HCT116 (cell line): ENCODE data around the gene COQ10B. TPM values are rescaled to one million over a fixed set of nuclear protein-coding genes. Genes with fewer than 3 reads are reported as not detected.

Experiments used
- ATAC-seq: fragments of 200-7000 bp; cut with Tn5 transposase; 2 replicates; pipeline ENCODE4 v1.9.1; 2020; ENCODE audit warnings: mild to moderate bottlenecking, moderate library complexity
- BruUV-seq: library from RNA; stranded (reverse); fragments of 400-500 nt; replicated peaks from 2 replicates; lab custom pipeline; 2021; lab: Mats Ljungman, UMichigan
- CTCF ChIA-PET: fragments of 300-600 bp; sonication (Branson Sonifier 250); formaldehyde crosslinking; loops from one replicate; lab custom pipeline; 2021; ENCODE audit warnings: antibody characterized with exemption; lab: Charles Lee
- POLR2A ChIA-PET: fragments of 300-600, 350-600 bp; sonication (Branson Sonifier 250); formaldehyde crosslinking; loops from one replicate; lab custom pipeline; 2021; ENCODE audit warnings: antibody characterized with exemption; lab: Charles Lee
- RAD21 ChIA-PET, 2 experiments: fragments of 300-600 bp; sonication (Branson Sonifier 250); formaldehyde crosslinking; loops; one replicate each; lab custom pipeline; 2023; ENCODE audit warnings: low total read pairs in 2 of 2; ENCODE audit not compliant: uncharacterized antibody in 2 of 2, unreplicated experiment in 2 of 2, low non-redundant PET in 1 of 2; lab: Charles Lee
- DNase-seq: peaks from one replicate; pipeline ENCODE4 v3.0.0-alpha.2; 2010; ENCODE audit warnings: low read depth, low spot score
- H2AFZ ChIP-seq: fragments of 200-600 bp; shearing (Covaris generic), sonication (generic); 2 replicates; pipeline ENCODE4 v1.6.1; 2017; ENCODE audit warnings: low read depth, mixed run types, mixed read lengths, antibody characterized with exemption, low read length; ENCODE audit not compliant: poor library complexity, severe bottlenecking
- H3K27ac ChIP-seq: 2 replicates; pipeline ENCODE4 v1.5.1; 2012; ENCODE audit warnings: low read depth, low read length
- H3K27me3 ChIP-seq: fragments of 200-600 bp; sonication (generic); 2 replicates; pipeline ENCODE4 v1.6.1; 2016; ENCODE audit warnings: mixed run types, low read length, mixed read lengths; ENCODE audit not compliant: insufficient read depth
- H3K36me3 ChIP-seq, 2 experiments: fragments of 200-500 bp in 1 of 2; fragments of 200-600 bp in 1 of 2; sonication (Bioruptor generic) in 1 of 2; sonication (generic) in 1 of 2; 2 replicates each; pipeline versions ENCODE4 v1.5.1 to v1.6.1; 2014 to 2016; ENCODE audit warnings: low read length in 2 of 2, inconsistent platforms in 1 of 2, mixed read lengths in 1 of 2, mixed run types in 1 of 2; ENCODE audit not compliant: insufficient read depth in 2 of 2, control insufficient read depth in 1 of 2
- H3K4me1 ChIP-seq, 2 experiments: fragments of 200-600 bp in 1 of 2; sonication (generic) in 1 of 2; 2 replicates each; pipeline versions ENCODE4 v1.5.1 to v1.6.1; 2012 to 2017; ENCODE audit warnings: low read length in 2 of 2, inconsistent platforms in 1 of 2, mild to moderate bottlenecking in 1 of 2, mixed read lengths in 1 of 2, mixed run types in 1 of 2, moderate library complexity in 1 of 2; ENCODE audit not compliant: insufficient read depth in 2 of 2, control insufficient read depth in 1 of 2
- H3K4me2 ChIP-seq: fragments of 200-600 bp; sonication (generic); 2 replicates; pipeline ENCODE4 v1.6.1; 2017; ENCODE audit warnings: mixed run types, low read length, mixed read lengths
- H3K4me3 ChIP-seq, 2 experiments: fragments of 200-600 bp in 1 of 2; sonication (generic) in 1 of 2; replicated peaks in 1 of 2; 2 replicates each; pipeline ENCODE4 v1.5.1; 2011 to 2016; ENCODE audit warnings: low read length in 2 of 2, control low read depth in 1 of 2, low read depth in 1 of 2, mild to moderate bottlenecking in 1 of 2, mixed read lengths in 1 of 2, mixed run types in 1 of 2
- H3K79me2 ChIP-seq: fragments of 200-600 bp; sonication (generic); 2 replicates; pipeline ENCODE4 v1.6.1; 2017; ENCODE audit warnings: mild to moderate bottlenecking, mixed run types, low read length, moderate library complexity, mixed read lengths; ENCODE audit not compliant: insufficient read depth
- H3K9ac ChIP-seq: fragments of 200-600 bp; sonication (generic); 2 replicates; pipeline ENCODE4 v1.6.1; 2016; ENCODE audit warnings: low read length, mixed read lengths
- H3K9me2 ChIP-seq: fragments of 200-600 bp; sonication (generic), shearing (Covaris generic); 2 replicates; pipeline ENCODE4 v1.6.1; 2017; ENCODE audit warnings: mixed run types, mild to moderate bottlenecking, moderate library complexity; ENCODE audit not compliant: insufficient read depth
- H3K9me3 ChIP-seq, 2 experiments: fragments of 200-500 bp in 1 of 2; fragments of 200-600 bp in 1 of 2; sonication (Bioruptor generic) in 1 of 2; sonication (generic) in 1 of 2; 2 replicates each; pipeline ENCODE4 v1.6.1; 2014 to 2017; ENCODE audit warnings: low read length in 2 of 2, mixed read lengths in 2 of 2, inconsistent platforms in 1 of 2, low read depth in 1 of 2, mild to moderate bottlenecking in 1 of 2, mixed run types in 1 of 2, moderate library complexity in 1 of 2; ENCODE audit not compliant: control insufficient read depth in 1 of 2, insufficient read depth in 1 of 2
- H4K20me1 ChIP-seq: fragments of 200-600 bp; sonication (generic), shearing (Covaris generic); 2 replicates; pipeline ENCODE4 v1.6.1; 2017; ENCODE audit warnings: mixed run types, mild to moderate bottlenecking, moderate library complexity; ENCODE audit not compliant: insufficient read depth
- CBX3 ChIP-seq: IDR thresholded peaks from 2 replicates; pipeline ENCODE4 v1.6.1; 2012; ENCODE audit warnings: low read depth
- EGR1 ChIP-seq: IDR thresholded peaks from 2 replicates; pipeline ENCODE4 v1.6.1; 2012; ENCODE audit warnings: low read depth
- EZH2 ChIP-seq: fragments of 200-600 bp; sonication (generic); IDR thresholded peaks from 2 replicates; pipeline ENCODE4 v1.6.1; 2017; ENCODE audit warnings: antibody characterized with exemption, mixed run types
- FOSL1 ChIP-seq: IDR thresholded peaks from 2 replicates; pipeline ENCODE4 v1.6.1; 2012; ENCODE audit warnings: low read depth
- JUND ChIP-seq: IDR thresholded peaks from 2 replicates; pipeline ENCODE4 v1.6.1; 2012
- POLR2A ChIP-seq: IDR thresholded peaks from 2 replicates; pipeline ENCODE4 v1.7.0; 2011; ENCODE audit warnings: borderline replicate concordance; ENCODE audit not compliant: insufficient read depth, insufficient read length; ENCODE audit errors: extremely low read depth
- POLR2AphosphoS5 ChIP-seq: IDR thresholded peaks from 2 replicates; pipeline ENCODE4 v1.6.1; 2011; ENCODE audit warnings: mild to moderate bottlenecking, low read depth, low read length, moderate library complexity
- RAD21 ChIP-seq: IDR thresholded peaks from 2 replicates; pipeline ENCODE4 v1.6.1; 2012; ENCODE audit warnings: low read depth, mild to moderate bottlenecking
- SIN3A ChIP-seq: IDR thresholded peaks from 2 replicates; pipeline ENCODE4 v1.6.1; 2012; ENCODE audit warnings: low read depth
- SP1 ChIP-seq: IDR thresholded peaks from 2 replicates; pipeline ENCODE4 v1.6.1; 2012; ENCODE audit warnings: low read depth
- SRF ChIP-seq: IDR thresholded peaks from 2 replicates; pipeline ENCODE4 v1.6.1; 2012; ENCODE audit warnings: low read depth
- TCF7L2 ChIP-seq: IDR thresholded peaks from 2 replicates; pipeline ENCODE4 v1.7.0; 2011; ENCODE audit warnings: borderline replicate concordance, inconsistent platforms; ENCODE audit not compliant: insufficient read depth, insufficient read length; ENCODE audit errors: extremely low read depth
- ZFX ChIP-seq: fragments of 450-650 bp; IDR thresholded peaks from 2 replicates; pipeline ENCODE4 v1.6.1; 2017
- intact Hi-C: fragments of 100-400 bp; cut with micrococcal nuclease; formaldehyde crosslinking; loops from 2 replicates; pipeline ENCODE4 v1.10.0; 2022
- total RNA-seq: library from RNA; stranded (reverse); gene quantifications from one replicate; pipeline ENCODE4 v1.2.1, GENCODE V29; 2021; ENCODE audit not compliant: unreplicated experiment
- TF ChIP-seq, protein P1 (sequence below): IDR thresholded peaks from 2 replicates; pipeline ENCODE4 v1.6.1; 2012
- TF ChIP-seq, protein P2 (sequence below): IDR thresholded peaks from 2 replicates; pipeline ENCODE4 v1.6.1; 2012
- TF ChIP-seq, protein P3 (sequence below): IDR thresholded peaks from 2 replicates; pipeline ENCODE4 v1.6.1; 2012; ENCODE audit warnings: low read depth

The COQ10B gene
- total RNA-seq, 1 experiment from 2014 or later = 20.4 TPM

DNA sequence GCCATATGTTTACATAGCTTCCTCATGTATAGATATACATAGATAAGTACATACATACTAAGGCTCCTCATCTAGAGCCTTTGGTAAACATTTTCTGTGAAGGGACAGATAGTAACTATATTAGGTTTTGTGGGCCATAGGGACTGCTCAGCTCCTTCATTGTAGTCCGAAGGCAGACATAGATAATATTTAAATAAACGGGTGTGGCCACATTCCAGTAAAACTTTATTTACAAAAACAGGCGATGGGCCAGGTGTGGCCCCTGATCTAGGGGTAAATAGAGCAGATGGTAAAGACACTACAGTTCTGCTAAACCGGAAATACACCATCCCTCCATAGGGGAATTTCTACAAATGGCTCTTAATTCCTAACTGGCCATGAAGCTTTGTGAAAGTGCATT, 7.3 kb downstream of the COQ10B start:
- ATAC-seq = no peak
- H3K9ac ChIP-seq = no peak overlapping the region
- POLR2A ChIA-PET = interaction anchor here (1.5 kb wide), 1 partner anchor 56 kb away, joined by 4 read pairs; no protein-coding TSS in a partner anchor
- no peak for DNase-seq
- H3K9me3 ChIP-seq = no peaks in the 10 kb centered on the region
- H3K27me3 ChIP-seq = no peaks in the 10 kb centered on the region
- no peaks in the 10 kb centered on the region for H4K20me1 ChIP-seq
- peaks cover 6% of the 10 kb centered on the region in 2 experiments; a peak in 2 of 4 replicates for H3K36me3 ChIP-seq
- H3K4me2 ChIP-seq = no peak overlapping the region; the same call in 1 of the 2 replicates
- no peak overlapping the region for H3K27ac ChIP-seq
- H3K9me2 ChIP-seq = no peaks in the 10 kb centered on the region
- TF ChIP-seq POLR2AphosphoS5 (no peak), TCF7L2 (no peak), FOSL1 (no peak), SP1 (no peak), SIN3A (no peak), CBX3 (no peak), ZFX (no peak), RAD21 (no peak), JUND (no peak), EGR1 (no peak), POLR2A (no peak), EZH2 (no peak), SRF (no peak)
- TF ChIP-seq, protein P1, sequence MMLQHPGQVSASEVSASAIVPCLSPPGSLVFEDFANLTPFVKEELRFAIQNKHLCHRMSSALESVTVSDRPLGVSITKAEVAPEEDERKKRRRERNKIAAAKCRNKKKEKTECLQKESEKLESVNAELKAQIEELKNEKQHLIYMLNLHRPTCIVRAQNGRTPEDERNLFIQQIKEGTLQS = no peak
- TF ChIP-seq, protein P2, sequence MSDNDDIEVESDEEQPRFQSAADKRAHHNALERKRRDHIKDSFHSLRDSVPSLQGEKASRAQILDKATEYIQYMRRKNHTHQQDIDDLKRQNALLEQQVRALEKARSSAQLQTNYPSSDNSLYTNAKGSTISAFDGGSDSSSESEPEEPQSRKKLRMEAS = no peak
- TF ChIP-seq, protein P3, sequence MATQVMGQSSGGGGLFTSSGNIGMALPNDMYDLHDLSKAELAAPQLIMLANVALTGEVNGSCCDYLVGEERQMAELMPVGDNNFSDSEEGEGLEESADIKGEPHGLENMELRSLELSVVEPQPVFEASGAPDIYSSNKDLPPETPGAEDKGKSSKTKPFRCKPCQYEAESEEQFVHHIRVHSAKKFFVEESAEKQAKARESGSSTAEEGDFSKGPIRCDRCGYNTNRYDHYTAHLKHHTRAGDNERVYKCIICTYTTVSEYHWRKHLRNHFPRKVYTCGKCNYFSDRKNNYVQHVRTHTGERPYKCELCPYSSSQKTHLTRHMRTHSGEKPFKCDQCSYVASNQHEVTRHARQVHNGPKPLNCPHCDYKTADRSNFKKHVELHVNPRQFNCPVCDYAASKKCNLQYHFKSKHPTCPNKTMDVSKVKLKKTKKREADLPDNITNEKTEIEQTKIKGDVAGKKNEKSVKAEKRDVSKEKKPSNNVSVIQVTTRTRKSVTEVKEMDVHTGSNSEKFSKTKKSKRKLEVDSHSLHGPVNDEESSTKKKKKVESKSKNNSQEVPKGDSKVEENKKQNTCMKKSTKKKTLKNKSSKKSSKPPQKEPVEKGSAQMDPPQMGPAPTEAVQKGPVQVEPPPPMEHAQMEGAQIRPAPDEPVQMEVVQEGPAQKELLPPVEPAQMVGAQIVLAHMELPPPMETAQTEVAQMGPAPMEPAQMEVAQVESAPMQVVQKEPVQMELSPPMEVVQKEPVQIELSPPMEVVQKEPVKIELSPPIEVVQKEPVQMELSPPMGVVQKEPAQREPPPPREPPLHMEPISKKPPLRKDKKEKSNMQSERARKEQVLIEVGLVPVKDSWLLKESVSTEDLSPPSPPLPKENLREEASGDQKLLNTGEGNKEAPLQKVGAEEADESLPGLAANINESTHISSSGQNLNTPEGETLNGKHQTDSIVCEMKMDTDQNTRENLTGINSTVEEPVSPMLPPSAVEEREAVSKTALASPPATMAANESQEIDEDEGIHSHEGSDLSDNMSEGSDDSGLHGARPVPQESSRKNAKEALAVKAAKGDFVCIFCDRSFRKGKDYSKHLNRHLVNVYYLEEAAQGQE = no peak
- intact Hi-C loops = no loop called here
- H3K4me1 ChIP-seq = peaks cover 0 to 9% of the 10 kb centered on the region in 2 experiments; a peak in 2 of 4 replicates
- CTCF ChIA-PET = no interaction called here
- H3K4me3 ChIP-seq = no peak overlapping the region
- H2AFZ ChIP-seq = no peak overlapping the region
- RAD21 ChIA-PET = no interaction called here
- no TSS peak for BruUV-seq
- peaks cover 51% of the 10 kb centered on the region for H3K79me2 ChIP-seq
